GM21528 (cell line): ENCODE measurements around the gene MSANTD2.
A peak's percentile ranks its signal among the peaks of the same experiment; 100 is the strongest.

Experiments used
- ATAC-seq: cut with Tn5 transposase; IDR thresholded peaks from one replicate; pipeline ENCODE4 v1.9.1; 2021; ENCODE audit warnings: mild to moderate bottlenecking, moderate library complexity; ENCODE audit not compliant: unreplicated experiment, low FRiP score

Gene MSANTD2

DNA sequence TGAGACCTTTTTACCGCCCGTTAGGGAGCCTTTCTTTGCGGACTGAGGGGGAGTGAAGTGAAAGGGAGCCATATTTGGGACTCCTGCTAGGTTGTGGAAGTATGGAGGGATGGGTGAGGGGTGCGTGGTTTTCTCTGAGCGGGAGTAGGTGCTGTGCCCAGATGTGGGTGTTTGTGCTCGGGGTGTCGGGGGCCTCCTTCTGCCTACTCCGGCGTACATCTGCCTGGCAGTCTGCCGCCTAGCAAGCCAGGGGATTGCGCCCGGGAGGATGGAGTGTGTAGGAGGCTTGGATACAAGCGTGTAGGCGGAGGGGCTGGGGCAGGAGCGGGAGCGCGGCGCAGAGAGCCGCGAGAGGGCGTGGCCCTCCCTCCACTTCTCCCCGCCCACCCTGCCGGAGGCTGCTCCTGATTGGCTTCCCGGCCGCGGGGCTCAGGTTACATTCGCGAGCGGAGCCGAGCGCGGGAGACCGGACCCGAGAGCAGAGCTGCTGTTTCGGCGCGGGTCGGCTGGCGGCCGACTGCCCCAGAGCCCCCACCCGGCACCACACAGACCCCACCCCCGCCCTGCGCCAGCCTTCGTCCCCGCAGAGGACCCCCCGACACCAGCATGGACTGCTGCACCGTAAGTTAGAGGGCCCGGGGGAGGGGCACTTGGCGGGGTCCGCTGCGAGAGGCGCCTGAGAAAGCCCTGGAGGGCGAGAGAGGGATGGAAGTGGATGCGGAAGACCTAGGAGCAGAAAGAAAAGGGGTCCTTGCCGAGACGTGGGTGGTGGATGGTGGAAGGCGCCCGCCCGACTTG, 60.5 kb downstream of the MSANTD2 start, which contains the start of gene NRGN:
NRGN (plus strand) TSS at position 464 of the 798 bp plus-strand sequence; CDS start at position 607, 143 bp downstream.
- ATAC-seq = peak; percentile 98

DNA sequence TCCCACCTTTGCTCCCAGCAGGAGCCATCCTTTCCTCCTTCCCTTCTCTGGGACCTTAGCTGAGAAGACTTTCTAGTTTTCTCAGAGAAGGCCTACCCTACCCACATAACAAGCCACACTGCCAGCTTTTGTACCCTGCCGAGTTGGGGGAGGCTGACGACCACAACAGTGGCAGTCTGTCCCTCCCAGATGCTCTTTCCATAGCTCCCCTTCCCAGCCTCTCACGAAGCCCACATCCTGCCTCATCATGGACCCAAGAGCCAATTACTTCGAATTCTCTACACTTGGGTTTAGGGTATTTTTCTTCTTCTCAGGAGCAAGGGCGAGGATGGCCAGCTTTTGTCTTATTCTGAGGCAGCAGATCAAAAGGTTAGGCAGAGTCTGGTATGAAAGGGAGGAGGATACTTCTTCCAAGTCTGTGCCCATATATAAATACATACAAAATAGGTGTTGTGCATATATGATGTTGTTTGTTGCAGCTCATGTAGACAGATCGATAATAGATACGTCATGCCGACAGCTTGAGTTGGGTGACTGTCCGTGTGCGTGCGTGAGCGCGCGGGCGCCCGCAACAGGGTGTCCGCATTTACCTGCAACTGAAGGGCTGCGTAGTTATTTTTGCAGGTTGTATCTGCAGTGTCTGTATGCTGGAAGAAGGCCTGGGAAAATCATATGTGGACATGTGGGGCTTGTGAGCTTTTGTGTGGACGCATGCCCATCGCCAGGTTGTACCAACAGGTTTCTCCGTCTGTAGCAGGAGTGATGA, 61.3 kb downstream of the MSANTD2 start:
- ATAC-seq = no peak

DNA sequence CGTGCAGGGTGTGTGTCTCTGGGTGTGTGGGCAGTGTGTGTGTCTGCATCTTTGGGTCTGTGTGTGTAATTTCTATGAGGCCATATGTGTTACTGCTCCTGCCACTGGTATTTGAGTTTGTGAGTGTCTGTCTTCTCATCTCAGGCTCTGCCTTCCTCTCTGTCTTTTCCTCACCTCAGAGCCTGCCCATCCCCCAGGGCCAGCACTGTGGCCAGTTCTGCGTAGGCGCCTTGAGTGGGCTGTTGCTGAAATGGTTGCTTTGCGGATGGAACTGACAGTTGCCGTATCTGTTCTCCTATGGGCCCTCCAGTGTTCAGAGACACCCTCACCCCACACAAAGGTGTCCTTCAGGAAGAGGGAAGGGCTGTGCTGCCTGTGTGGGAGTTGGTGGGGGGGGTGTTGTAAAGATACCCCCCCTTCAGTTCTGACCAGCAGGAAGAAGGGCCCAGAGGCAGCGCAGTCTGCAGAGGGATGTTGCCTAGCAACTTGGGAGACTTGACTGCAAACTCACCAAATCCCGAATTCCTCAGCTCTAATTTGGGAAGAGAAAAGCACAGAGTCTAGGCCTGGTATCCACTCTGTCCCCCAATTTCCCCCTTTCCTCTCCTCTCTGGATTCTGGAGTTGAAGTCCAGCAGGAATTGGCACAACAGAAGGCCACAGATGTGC, 62.4 kb downstream of the MSANTD2 start:
- ATAC-seq = no peak

DNA sequence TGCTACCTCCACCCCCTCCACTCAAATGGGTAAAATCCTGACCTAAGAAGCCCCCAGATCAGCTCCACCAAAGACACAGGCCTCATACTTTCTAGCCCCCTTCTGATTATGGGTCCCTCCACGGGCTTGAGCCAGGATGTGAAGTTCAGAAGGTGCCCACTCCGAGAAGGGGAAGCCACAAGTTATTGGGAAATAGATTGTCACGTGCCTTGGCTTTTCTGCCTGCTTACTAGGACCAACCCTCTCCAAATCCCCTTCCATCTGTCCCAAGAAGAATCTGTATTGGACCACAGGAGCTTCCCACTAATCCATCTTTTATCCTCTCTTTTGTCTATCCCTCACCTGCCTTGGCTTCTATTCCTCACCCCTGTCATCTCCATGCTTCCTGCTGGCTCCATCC, 63.5 kb downstream of the MSANTD2 start:
- ATAC-seq = no peak

DNA sequence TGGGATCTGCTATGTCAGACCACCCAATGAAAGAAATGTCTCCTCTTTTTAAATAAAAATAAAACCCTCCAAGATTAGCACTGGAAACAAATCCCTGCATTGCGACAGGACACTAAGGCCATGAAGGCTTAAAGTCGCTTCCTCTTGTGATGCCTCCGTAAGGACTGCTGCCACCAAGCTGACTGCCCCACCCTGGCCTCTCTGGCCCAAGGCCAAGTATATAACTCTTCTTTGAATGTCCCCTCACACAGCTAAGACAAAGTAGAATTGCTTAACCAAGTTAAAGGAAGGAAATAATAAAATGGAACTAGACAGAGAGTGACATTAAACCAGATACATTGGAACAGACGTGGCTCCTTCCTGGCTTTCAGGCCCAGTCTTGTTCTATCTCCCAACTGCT, 68.0 kb downstream of the MSANTD2 start:
- ATAC-seq = no peak

DNA sequence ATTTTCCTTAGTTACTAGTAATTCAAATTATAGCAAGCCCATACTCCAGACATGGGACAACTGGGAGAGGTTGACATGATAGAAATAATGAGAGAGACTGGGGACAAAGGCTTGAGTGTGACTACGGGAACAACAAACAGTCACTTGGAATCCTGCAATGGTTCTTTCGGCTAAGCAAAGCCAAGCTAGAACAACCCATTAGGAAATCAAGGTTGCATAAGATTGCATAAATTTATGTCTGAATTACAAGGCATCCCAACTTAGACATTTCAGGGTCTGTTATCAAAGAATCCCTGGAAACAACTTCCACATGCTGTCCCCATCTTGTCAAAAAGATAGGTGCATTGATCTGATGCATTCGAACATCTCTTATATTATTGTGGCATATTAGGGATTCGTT, 70.6 kb downstream of the MSANTD2 start:
- no peak for ATAC-seq

DNA sequence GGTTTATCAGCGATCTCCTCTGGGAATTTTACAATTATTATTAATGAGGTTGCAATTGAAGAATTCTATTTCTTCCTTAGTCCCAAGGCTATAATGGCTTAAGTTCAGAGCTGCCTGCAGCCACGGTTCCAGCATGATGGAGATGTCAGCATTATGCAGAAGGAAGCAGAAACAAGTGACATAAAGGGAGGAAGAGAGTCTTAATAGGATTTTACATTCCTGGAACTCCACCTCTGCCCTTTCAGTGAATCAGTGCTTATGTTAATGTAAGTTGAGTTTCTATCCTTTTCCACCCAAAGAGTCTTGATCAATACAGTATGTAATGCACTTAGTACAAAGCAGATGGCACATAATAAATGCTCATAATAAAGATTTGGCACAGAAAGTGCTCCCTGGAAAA, 72.1 kb downstream of the MSANTD2 start:
- no peak for ATAC-seq

DNA sequence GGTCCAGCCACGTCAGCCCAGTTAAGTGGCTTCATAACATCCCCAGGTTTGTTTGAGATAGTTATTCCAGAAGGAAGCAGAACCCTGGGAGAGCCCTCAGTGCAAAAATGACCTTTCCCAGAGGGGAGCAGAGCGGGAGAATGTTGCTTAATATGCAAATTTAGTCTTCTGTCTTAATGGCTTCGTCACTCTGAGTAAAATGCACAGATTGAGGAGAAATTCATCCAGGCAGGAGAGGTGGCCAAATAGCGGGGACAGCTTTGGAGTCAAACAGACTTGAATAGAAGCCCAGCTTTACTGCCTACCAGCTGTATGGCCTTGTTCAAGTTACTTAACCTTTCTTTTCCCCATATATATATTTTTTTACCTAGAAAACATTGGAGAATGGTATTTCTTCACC, 72.7 kb downstream of the MSANTD2 start:
- no peak for ATAC-seq

DNA sequence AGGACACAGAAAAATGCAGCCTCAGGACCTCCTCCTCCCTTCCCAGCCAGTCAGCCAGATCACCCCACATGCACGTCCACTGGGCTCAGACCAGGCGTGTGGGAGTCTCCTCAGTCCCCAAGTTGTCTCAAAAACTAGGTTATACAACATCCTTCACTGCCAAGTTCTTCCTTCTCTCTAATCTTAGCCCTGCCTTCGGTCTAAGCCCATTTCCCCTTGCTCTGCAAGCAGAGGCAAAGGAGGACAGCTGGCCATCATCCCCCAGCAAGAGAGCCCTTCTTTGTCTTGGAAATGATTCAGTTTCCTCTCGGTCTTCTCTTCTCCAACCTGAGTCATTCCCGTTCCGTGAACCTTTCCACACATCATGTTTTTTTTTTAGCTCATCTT, 74.5 kb downstream of the MSANTD2 start:
- peak; percentile 9 for ATAC-seq

DNA sequence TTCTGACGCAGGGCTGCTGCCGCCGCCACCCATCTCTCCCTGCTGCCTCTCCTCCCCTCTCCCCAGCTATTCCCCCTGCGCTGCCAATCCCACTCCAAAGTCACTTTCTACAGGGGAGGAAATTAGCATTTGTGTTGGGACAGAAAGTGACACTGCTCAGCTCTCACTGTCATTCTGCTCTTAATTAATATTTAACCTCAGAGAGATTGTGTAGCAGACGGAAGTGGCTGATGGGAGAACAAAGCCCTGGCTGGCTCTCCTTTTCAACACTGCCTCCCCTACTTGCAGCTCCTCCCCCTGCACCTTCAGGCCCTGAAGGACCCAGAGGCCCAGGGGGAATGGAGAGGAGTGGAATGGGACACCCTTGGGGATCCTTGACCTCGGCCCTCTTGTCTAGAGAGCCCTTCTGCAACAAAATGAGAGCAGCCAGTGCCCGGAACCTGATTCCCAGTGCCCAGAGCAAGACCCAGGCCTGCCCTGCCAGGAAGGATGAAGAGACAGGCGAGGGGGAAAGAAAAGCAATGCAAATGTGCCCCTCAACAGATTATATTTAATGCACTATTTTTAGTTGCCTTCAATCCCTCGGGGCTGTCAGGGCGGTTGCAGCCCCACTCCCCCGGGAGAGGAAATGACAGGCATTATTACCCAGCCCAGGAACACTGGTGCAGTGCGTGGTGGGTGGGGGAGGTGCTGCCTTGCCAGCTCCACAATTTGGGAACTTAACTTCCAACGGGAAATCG, 75.1 kb downstream of the MSANTD2 start:
- ATAC-seq = peak; percentile 92

DNA sequence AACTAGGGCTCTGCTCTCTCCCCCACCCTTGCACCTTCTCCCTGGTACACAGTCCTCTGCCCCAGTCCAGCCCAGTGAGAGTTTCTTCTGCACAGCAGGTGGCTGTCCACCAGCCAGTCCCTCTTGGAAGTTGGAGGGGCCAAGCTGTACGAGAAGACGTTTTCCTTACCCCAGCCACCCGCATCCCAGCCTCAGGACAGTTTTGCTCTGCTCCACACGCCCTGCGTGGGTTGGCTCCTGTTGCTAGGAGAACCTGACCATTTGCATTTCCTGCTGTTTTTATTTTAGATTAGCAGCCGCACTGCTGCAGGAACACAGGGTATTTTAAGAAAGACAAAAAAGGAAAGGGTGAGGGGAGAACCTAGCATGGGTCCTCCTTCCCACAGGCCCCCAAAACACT, 78.0 kb downstream of the MSANTD2 start:
- no peak for ATAC-seq

DNA sequence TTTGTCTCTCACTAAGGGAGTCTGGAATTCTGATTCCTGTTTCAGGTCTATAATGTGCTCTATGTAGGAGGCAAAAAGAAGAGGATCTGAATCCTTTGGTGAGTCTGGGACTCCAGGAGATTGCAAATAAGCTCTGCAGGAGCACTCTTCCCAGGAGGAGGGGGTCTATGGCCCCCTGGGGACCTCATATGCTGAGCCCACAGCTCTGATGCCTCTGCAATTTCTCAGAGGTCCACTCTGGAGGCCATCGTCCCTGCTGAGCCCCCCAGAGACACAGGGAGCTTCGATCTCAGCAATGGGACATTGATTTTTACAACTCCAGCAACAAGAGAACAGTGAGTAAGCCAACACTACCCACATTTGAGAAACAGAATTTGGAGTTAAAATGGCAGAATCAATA, 80.7 kb downstream of the MSANTD2 start:
- no peak for ATAC-seq

DNA sequence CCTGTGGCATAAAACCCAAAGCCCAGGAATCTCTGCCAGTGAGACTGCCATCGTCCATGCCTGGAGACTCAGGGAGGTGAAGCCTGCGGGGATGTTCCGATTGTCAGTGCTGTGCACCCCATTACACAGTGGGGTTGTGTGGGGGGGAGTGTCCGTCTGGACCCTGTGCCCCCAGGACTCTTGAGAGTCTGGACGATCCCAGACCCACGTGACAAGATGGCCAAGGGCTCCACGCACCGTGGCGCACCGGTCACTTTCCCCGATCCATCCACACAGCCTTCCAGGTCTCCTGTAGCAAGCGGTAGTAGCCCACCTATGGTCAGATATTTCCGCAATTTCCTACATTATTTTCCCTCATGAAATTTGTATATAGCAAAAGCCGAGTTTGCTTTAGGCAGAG, 81.4 kb downstream of the MSANTD2 start:
- ATAC-seq = no peak

DNA sequence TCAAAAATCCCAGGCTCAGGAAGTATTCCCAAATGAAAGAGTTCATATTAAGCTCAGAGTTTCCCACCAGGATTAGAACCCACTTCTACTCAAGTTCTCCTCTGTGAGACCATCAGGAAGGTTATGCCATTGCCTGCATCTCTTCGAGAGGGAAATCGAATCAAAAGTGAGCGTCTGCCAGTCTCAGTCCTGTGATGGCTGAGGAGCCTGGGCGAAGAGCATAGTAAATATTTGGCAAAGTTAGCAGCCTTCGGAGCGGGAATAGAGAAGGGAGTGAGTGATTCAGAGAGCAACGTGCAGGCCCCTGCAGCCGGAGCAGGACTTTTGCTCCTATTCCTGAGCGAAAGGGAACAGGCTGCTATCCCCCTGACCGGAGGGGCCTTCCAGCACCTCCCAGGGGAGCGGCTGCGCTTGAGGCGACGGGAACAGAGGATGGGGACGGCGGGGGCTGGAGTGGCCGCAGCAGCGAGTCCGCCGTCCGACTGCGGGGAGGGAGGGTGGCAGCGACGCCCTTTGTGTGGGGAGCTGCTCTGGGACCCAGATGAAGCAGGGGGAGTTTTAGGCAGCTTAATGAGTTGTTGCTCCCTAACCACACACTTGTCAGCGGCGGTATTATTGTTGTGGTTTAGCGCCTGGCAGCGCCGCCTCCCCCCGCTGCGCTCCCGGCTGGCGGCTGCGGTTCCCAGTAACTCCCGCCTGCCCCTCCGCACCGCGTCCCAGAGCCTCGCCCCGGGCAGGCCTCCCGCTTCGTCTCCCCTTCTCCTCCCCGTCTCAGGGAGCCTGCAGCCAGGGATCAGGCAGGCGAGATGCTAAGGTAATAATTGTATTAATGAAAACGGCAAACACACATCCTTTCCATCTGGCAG, 82.2 kb downstream of the MSANTD2 start:
- no peak for ATAC-seq

DNA sequence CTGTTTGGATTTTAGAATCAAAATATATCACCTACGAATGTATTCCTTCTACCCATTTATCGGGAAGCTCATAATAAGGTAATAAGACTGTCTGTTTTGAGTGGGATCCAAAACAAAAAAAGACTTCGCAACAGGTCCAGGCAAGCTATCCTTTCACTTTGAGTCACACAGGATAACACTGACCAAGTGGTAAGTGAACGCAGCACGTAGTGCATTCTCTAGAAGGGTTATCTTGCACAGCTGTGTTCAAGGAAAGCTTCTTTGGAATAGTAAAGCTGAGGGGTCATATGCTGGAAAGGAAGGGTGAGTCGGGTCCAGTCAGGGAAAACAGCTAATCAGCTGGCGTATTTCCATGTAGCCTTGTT, 82.8 kb downstream of the MSANTD2 start:
- ATAC-seq = no peak

DNA sequence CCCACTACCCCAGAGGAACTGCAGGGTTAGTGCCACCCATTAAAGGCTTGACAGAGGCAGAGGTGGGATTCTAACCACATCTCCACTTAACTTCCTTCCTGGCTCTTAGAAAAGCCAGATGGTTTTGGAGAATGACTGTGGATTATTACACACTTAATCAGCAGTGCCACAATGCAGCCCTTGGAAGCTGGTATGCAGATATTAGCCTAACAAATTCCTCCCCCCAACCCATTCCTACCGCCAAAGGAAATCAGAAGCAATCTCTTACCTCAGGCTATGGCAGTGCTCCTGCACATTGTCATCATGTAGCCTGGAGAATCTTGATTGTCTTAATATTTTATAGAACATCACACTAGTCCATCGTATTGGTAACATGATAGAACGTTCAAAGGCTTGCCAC, 83.6 kb downstream of the MSANTD2 start:
- no peak for ATAC-seq
